ENCODE results near the gene UBL7.

The UBL7 gene

DNA sequence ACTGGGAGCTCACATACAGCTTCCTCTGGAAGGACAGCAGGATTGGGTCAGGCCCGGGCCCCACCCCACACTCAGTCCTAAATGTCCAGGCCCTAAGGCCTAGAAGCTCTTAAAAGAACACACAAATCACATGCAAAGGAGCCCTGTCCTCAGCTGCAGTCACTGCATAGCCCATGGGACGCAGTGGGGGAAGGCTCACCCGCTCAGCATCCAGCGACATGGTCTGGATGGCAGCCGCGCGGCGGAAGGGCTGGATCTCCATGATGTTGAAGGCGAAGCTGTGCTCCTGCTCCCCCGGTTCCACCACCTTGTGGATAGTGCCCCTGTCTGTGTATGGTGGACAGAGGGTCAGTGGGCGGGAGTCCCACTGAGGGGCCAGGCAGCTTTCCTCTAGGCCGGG lies 49.3 kb downstream of the UBL7 start:
- TF ChIP-seq EZH2 (optimal IDR thresholded peaks at IDR 0.05; ENCODE audit: low read depth, low read length) (no peak), EZH2phosphoT487 (IDR thresholded peaks at IDR 0.05; ENCODE audit: low read length) (no peak)
- TF ChIP-seq, protein P1, sequence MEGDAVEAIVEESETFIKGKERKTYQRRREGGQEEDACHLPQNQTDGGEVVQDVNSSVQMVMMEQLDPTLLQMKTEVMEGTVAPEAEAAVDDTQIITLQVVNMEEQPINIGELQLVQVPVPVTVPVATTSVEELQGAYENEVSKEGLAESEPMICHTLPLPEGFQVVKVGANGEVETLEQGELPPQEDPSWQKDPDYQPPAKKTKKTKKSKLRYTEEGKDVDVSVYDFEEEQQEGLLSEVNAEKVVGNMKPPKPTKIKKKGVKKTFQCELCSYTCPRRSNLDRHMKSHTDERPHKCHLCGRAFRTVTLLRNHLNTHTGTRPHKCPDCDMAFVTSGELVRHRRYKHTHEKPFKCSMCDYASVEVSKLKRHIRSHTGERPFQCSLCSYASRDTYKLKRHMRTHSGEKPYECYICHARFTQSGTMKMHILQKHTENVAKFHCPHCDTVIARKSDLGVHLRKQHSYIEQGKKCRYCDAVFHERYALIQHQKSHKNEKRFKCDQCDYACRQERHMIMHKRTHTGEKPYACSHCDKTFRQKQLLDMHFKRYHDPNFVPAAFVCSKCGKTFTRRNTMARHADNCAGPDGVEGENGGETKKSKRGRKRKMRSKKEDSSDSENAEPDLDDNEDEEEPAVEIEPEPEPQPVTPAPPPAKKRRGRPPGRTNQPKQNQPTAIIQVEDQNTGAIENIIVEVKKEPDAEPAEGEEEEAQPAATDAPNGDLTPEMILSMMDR (IDR thresholded peaks at IDR 0.05; ENCODE audit: low read length), result no peak
- no peaks in the 10 kb centered on the region for H3K27me3 ChIP-seq (replicated peaks; ENCODE audit: insufficient read depth, low read length)
- no peaks in the 10 kb centered on the region for H3K36me3 ChIP-seq (replicated peaks; ENCODE audit: insufficient read depth, low read length)
- H3K4me3 ChIP-seq (ENCODE audit: low read length), result no peak overlapping the region
- H4K20me1 ChIP-seq (ENCODE audit: insufficient read depth, low read length), result no peaks in the 10 kb centered on the region
- H2AFZ ChIP-seq (ENCODE audit: low read length), result no peak overlapping the region
- DNase-seq, result no peak
- no peaks in the 10 kb centered on the region for H3K9me3 ChIP-seq (replicated peaks; ENCODE audit: insufficient read depth, low read length)
- no peaks in the 10 kb centered on the region for H3K9me2 ChIP-seq (replicated peaks; ENCODE audit: insufficient read depth, low read length)
- H3K27ac ChIP-seq (ENCODE audit: low read length), result no peak overlapping the region
- no peak overlapping the region for H3K9ac ChIP-seq (ENCODE audit: low read length)
- H3K4me1 ChIP-seq (ENCODE audit: low read length), result no peaks in the 10 kb centered on the region
- H3K4me2 ChIP-seq (ENCODE audit: low read depth, low read length), result no peak overlapping the region
- no peaks in the 10 kb centered on the region for H3F3A ChIP-seq (ENCODE audit: insufficient read depth, low read length)
- no peaks in the 10 kb centered on the region for H3K79me2 ChIP-seq (ENCODE audit: low read length)

DNA sequence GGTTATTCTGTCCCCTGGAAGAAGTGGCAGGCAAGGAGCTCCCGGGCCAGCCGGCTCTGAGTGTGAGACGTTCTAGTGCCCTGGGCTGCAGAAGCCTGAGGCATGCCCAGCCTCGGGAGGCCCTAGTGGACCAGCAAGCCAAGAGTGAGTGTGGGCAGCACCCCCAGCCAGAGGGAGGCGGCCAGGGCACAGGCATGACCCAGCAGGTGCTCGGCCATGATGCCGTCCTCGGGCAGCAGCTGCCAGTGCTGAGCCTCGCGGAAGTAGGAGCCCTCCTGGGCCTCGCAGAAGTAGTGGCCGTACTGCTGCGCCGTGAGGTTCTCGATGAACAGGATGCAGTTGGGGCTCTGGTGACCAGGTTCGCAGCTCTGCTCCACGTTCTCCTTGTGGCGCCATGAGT lies 50.5 kb downstream of the UBL7 start:
- no peak overlapping the region for H3K27ac ChIP-seq (ENCODE audit: low read length)
- TF ChIP-seq, protein P1 (IDR thresholded peaks at IDR 0.05; ENCODE audit: low read length), result no peak
- TF ChIP-seq EZH2 (optimal IDR thresholded peaks at IDR 0.05; ENCODE audit: low read depth, low read length) (no peak), EZH2phosphoT487 (IDR thresholded peaks at IDR 0.05; ENCODE audit: low read length) (no peak)

DNA sequence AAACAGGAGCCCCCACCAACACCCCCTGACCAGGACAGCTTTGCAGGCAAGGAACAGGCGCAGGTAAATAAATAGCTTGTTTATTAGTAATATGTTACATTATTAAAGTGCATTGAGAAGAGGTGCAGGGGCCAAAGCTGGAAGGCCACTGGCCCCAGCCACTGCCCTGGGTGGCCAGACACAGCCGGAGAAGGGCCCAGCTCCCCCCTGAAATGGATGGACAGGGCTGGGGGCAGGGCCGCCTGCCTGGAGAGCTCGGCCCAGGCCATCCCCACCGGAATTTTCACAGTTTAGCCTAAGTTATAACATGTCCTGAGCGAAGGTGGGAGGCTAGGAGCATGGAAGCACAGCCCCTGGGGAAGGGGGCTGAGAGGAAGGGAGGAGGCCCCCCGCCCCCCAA lies 51.7 kb downstream of the UBL7 start:
- no peaks in the 10 kb centered on the region for H3K27me3 ChIP-seq (replicated peaks; ENCODE audit: insufficient read depth, low read length)
- no peaks in the 10 kb centered on the region for H3K4me1 ChIP-seq (ENCODE audit: low read length)
- H3K79me2 ChIP-seq (ENCODE audit: low read length), result no peaks in the 10 kb centered on the region

More for the DNA sequence above, 50.5 kb downstream of the UBL7 start:
- Histone ChIP-seq H3K36me3 (replicated peaks; ENCODE audit: insufficient read depth, low read length) (no peaks in the 10 kb centered on the region), H3F3A (ENCODE audit: insufficient read depth, low read length) (no peaks in the 10 kb centered on the region), H3K9me2 (replicated peaks; ENCODE audit: insufficient read depth, low read length) (no peaks in the 10 kb centered on the region), H3K4me3 (ENCODE audit: low read length) (no peak overlapping the region), H3K4me2 (ENCODE audit: low read depth, low read length) (no peak overlapping the region), H3K27me3 (replicated peaks; ENCODE audit: insufficient read depth, low read length) (no peaks in the 10 kb centered on the region), H4K20me1 (ENCODE audit: insufficient read depth, low read length) (no peaks in the 10 kb centered on the region), H3K9ac (ENCODE audit: low read length) (no peak overlapping the region), H3K79me2 (ENCODE audit: low read length) (no peaks in the 10 kb centered on the region), H3K9me3 (replicated peaks; ENCODE audit: insufficient read depth, low read length) (no peaks in the 10 kb centered on the region), H2AFZ (ENCODE audit: low read length) (no peak overlapping the region), H3K4me1 (ENCODE audit: low read length) (no peaks in the 10 kb centered on the region)
- no peak for DNase-seq

More for the DNA sequence above, 51.7 kb downstream of the UBL7 start:
- H3K36me3 ChIP-seq (replicated peaks; ENCODE audit: insufficient read depth, low read length), result no peaks in the 10 kb centered on the region
- no peaks in the 10 kb centered on the region for H3K9me3 ChIP-seq (replicated peaks; ENCODE audit: insufficient read depth, low read length)
- DNase-seq, result no peak
- no peaks in the 10 kb centered on the region for H3F3A ChIP-seq (ENCODE audit: insufficient read depth, low read length)
- H3K4me3 ChIP-seq (ENCODE audit: low read length), result no peak overlapping the region
- TF ChIP-seq EZH2phosphoT487 (IDR thresholded peaks at IDR 0.05; ENCODE audit: low read length) (no peak), EZH2 (optimal IDR thresholded peaks at IDR 0.05; ENCODE audit: low read depth, low read length) (no peak)
- TF ChIP-seq, protein P1 (IDR thresholded peaks at IDR 0.05; ENCODE audit: low read length), result no peak
- no peak overlapping the region for H3K27ac ChIP-seq (ENCODE audit: low read length)
- H2AFZ ChIP-seq (ENCODE audit: low read length), result no peak overlapping the region
- no peak overlapping the region for H3K9ac ChIP-seq (ENCODE audit: low read length)
- no peak overlapping the region for H3K4me2 ChIP-seq (ENCODE audit: low read depth, low read length)
- H3K9me2 ChIP-seq (replicated peaks; ENCODE audit: insufficient read depth, low read length), result no peaks in the 10 kb centered on the region
- H4K20me1 ChIP-seq (ENCODE audit: insufficient read depth, low read length), result no peaks in the 10 kb centered on the region

All from MM.1S (cell line).